ENCODE measurements around the gene ENDOU.

ENDOU gene

GRCh38 chr12:47748899-47749298 is 23.6 kb upstream of the ENDOU start:
- no peak overlapping the region for H3K4me3 ChIP-seq (ENCODE audit: low read depth, low read length)
- no peak for DNase-seq (ENCODE audit: low read depth)
- in situ Hi-C loops (cut with HindIII; ENCODE audit: low sequenced_read_pairs): no loop called here

GRCh38 chr12:47748507-47748828 is 23.2 kb upstream of the ENDOU start:
- DNase-seq (ENCODE audit: low read depth): no peak
- in situ Hi-C loops (cut with HindIII; ENCODE audit: low sequenced_read_pairs): no loop called here
- no peak for TF ChIP-seq CTCF (IDR thresholded peaks at IDR 0.05; ENCODE audit: low read depth, low read length, missing control alignments)

More at GRCh38 chr12:47748899-47749298, 23.6 kb upstream of the ENDOU start:
- no peak for TF ChIP-seq CTCF (IDR thresholded peaks at IDR 0.05; ENCODE audit: low read depth, low read length, missing control alignments)

GRCh38 chr12:47747596-47748506 is 22.6 kb upstream of the ENDOU start:
- TF ChIP-seq CTCF (IDR thresholded peaks at IDR 0.05; ENCODE audit: low read depth, low read length, missing control alignments): no peak
- H3K4me3 ChIP-seq (ENCODE audit: low read depth, low read length): no peak overlapping the region
- in situ Hi-C loops (cut with HindIII; ENCODE audit: low sequenced_read_pairs): no loop called here
- no peak for DNase-seq (ENCODE audit: low read depth)

More at GRCh38 chr12:47748507-47748828, 23.2 kb upstream of the ENDOU start:
- H3K4me3 ChIP-seq (ENCODE audit: low read depth, low read length): no peak overlapping the region

GRCh38 chr12:47747126-47747525 is 21.8 kb upstream of the ENDOU start:
- no peak for DNase-seq (ENCODE audit: low read depth)
- H3K4me3 ChIP-seq (ENCODE audit: low read depth, low read length): no peak overlapping the region
- in situ Hi-C loops (cut with HindIII; ENCODE audit: low sequenced_read_pairs): no loop called here
- no peak for TF ChIP-seq CTCF (IDR thresholded peaks at IDR 0.05; ENCODE audit: low read depth, low read length, missing control alignments)

- no peak overlapping the region for H3K4me3 ChIP-seq (ENCODE audit: low read depth, low read length)
- in situ Hi-C loops (cut with HindIII; ENCODE audit: low sequenced_read_pairs): no loop called here
- no peak for TF ChIP-seq CTCF (IDR thresholded peaks at IDR 0.05; ENCODE audit: low read depth, low read length, missing control alignments)
- DNase-seq (ENCODE audit: low read depth): no peak
Measured at GRCh38 chr12:47746523-47746922, 21.2 kb upstream of the ENDOU start.

- no peak for DNase-seq (ENCODE audit: low read depth)
- no peak for TF ChIP-seq CTCF (IDR thresholded peaks at IDR 0.05; ENCODE audit: low read depth, low read length, missing control alignments)
- in situ Hi-C loops (cut with HindIII; ENCODE audit: low sequenced_read_pairs): no loop called here
- H3K4me3 ChIP-seq (ENCODE audit: low read depth, low read length): no peak overlapping the region
Measured at GRCh38 chr12:47746073-47746472, 20.8 kb upstream of the ENDOU start.

All from astrocyte of the cerebellum (primary cell).